Activated T-cell treated with anti-CD3 and anti-CD28 coated beads, Interleukin-2, amount 50 U/mL, for 24 hours (primary cell): ENCODE measurements around the gene RGS7.
"Not testable (repeated sequence)": the region's sequence is repeated elsewhere in the genome, so short reads cannot be mapped to it uniquely, and the experiment has no call there.

Experiments
- DNase-seq: peaks from one replicate; pipeline ENCODE4 v3.0.0-alpha.2; 2020
- H3K27ac Mint-ChIP-seq: 2 replicates; pipeline ENCODE4 v1.8.0; 2020; ENCODE audit warnings: mild to moderate bottlenecking, mixed read lengths
- H3K27me3 Mint-ChIP-seq: 2 replicates; pipeline ENCODE4 v1.8.0; 2020; ENCODE audit warnings: mixed read lengths
- H3K36me3 Mint-ChIP-seq: 2 replicates; pipeline ENCODE4 v1.8.0; 2020; ENCODE audit warnings: low read depth, mixed read lengths
- H3K4me1 Mint-ChIP-seq: 2 replicates; pipeline ENCODE4 v1.8.0; 2020; ENCODE audit warnings: low read depth, mixed read lengths
- H3K4me3 Mint-ChIP-seq: 2 replicates; pipeline ENCODE4 v1.8.0; 2020; ENCODE audit warnings: mild to moderate bottlenecking, moderate library complexity, mixed read lengths
- H3K9me3 Mint-ChIP-seq: 2 replicates; pipeline ENCODE4 v1.8.0; 2020; ENCODE audit warnings: mixed read lengths

Gene RGS7

GRCh38 chr1:241096982-241097381 is 260.0 kb downstream of the RGS7 start:
- H3K27me3 Mint-ChIP-seq = no peaks in the 10 kb centered on the region
- no peak overlapping the region for H3K4me3 Mint-ChIP-seq
- no peak for DNase-seq
- no peaks in the 10 kb centered on the region for H3K36me3 Mint-ChIP-seq
- no peak overlapping the region for H3K27ac Mint-ChIP-seq
- no peaks in the 10 kb centered on the region for H3K4me1 Mint-ChIP-seq
- H3K9me3 Mint-ChIP-seq = no peaks in the 10 kb centered on the region

- Mint-ChIP-seq H3K36me3 (no peaks in the 10 kb centered on the region), H3K27ac (no peak overlapping the region), H3K27me3 (no peaks in the 10 kb centered on the region), H3K4me1 (no peaks in the 10 kb centered on the region), H3K9me3 (no peaks in the 10 kb centered on the region), H3K4me3 (no peak overlapping the region)
- DNase-seq = no peak
Observed at GRCh38 chr1:241095847-241096246, 261.2 kb downstream of the RGS7 start.

- Mint-ChIP-seq H3K36me3 (no peaks in the 10 kb centered on the region), H3K4me3 (no peak overlapping the region), H3K27ac (no peak overlapping the region), H3K27me3 (no peaks in the 10 kb centered on the region), H3K9me3 (peaks cover 3% of the 10 kb centered on the region), H3K4me1 (no peaks in the 10 kb centered on the region)
- no peak for DNase-seq
Observed at GRCh38 chr1:241090798-241091197, 266.2 kb downstream of the RGS7 start.

- H3K4me1 Mint-ChIP-seq, H3K9me3 Mint-ChIP-seq, H3K27me3 Mint-ChIP-seq, H3K27ac Mint-ChIP-seq, H3K36me3 Mint-ChIP-seq, H3K4me3 Mint-ChIP-seq, DNase-seq: not testable (repeated sequence)
Observed at GRCh38 chr1:241089066-241089465, 267.9 kb downstream of the RGS7 start.

GRCh38 chr1:241088075-241088474 is 268.9 kb downstream of the RGS7 start:
- H3K36me3 Mint-ChIP-seq, H3K9me3 Mint-ChIP-seq, H3K4me1 Mint-ChIP-seq, DNase-seq, H3K27ac Mint-ChIP-seq, H3K27me3 Mint-ChIP-seq, H3K4me3 Mint-ChIP-seq: not testable (repeated sequence)

GRCh38 chr1:241086686-241087085 is 270.3 kb downstream of the RGS7 start:
- Mint-ChIP-seq H3K27ac (no peak overlapping the region), H3K27me3 (no peaks in the 10 kb centered on the region), H3K4me3 (no peak overlapping the region), H3K9me3 (peaks cover 3% of the 10 kb centered on the region), H3K36me3 (no peaks in the 10 kb centered on the region), H3K4me1 (no peaks in the 10 kb centered on the region)
- DNase-seq = no peak

GRCh38 chr1:241083285-241083684 is 273.7 kb downstream of the RGS7 start:
- no peaks in the 10 kb centered on the region for H3K9me3 Mint-ChIP-seq
- H3K27ac Mint-ChIP-seq = no peak overlapping the region
- H3K4me1 Mint-ChIP-seq = no peaks in the 10 kb centered on the region
- no peaks in the 10 kb centered on the region for H3K27me3 Mint-ChIP-seq
- no peak for DNase-seq
- H3K4me3 Mint-ChIP-seq = no peak overlapping the region
- no peaks in the 10 kb centered on the region for H3K36me3 Mint-ChIP-seq

GRCh38 chr1:241081473-241081872 is 275.5 kb downstream of the RGS7 start:
- H3K27ac Mint-ChIP-seq = no peak overlapping the region
- H3K36me3 Mint-ChIP-seq = no peaks in the 10 kb centered on the region
- no peaks in the 10 kb centered on the region for H3K9me3 Mint-ChIP-seq
- no peak for DNase-seq
- H3K4me1 Mint-ChIP-seq = no peaks in the 10 kb centered on the region
- no peak overlapping the region for H3K4me3 Mint-ChIP-seq
- H3K27me3 Mint-ChIP-seq = no peaks in the 10 kb centered on the region

- no peak for DNase-seq
- no peaks in the 10 kb centered on the region for H3K36me3 Mint-ChIP-seq
- no peak overlapping the region for H3K4me3 Mint-ChIP-seq
- no peaks in the 10 kb centered on the region for H3K9me3 Mint-ChIP-seq
- H3K27me3 Mint-ChIP-seq = no peaks in the 10 kb centered on the region
- H3K27ac Mint-ChIP-seq = no peak overlapping the region
- no peaks in the 10 kb centered on the region for H3K4me1 Mint-ChIP-seq
Observed at GRCh38 chr1:241079459-241079858, 277.5 kb downstream of the RGS7 start.

GRCh38 chr1:241079047-241079446 is 278.0 kb downstream of the RGS7 start:
- no peaks in the 10 kb centered on the region for H3K27me3 Mint-ChIP-seq
- no peaks in the 10 kb centered on the region for H3K4me1 Mint-ChIP-seq
- no peaks in the 10 kb centered on the region for H3K9me3 Mint-ChIP-seq
- no peak overlapping the region for H3K4me3 Mint-ChIP-seq
- no peak overlapping the region for H3K27ac Mint-ChIP-seq
- H3K36me3 Mint-ChIP-seq = no peaks in the 10 kb centered on the region
- no peak for DNase-seq

GRCh38 chr1:241077386-241078147 is 279.4 kb downstream of the RGS7 start:
- Mint-ChIP-seq H3K27ac (no peak overlapping the region), H3K9me3 (peaks cover 2% of the 10 kb centered on the region), H3K4me1 (no peaks in the 10 kb centered on the region), H3K36me3 (no peaks in the 10 kb centered on the region), H3K4me3 (no peak overlapping the region), H3K27me3 (no peaks in the 10 kb centered on the region)
- no peak for DNase-seq

GRCh38 chr1:241074507-241074906 is 282.5 kb downstream of the RGS7 start:
- Mint-ChIP-seq H3K4me3 (no peak overlapping the region), H3K4me1 (no peaks in the 10 kb centered on the region), H3K9me3 (peaks cover 2% of the 10 kb centered on the region), H3K27me3 (no peaks in the 10 kb centered on the region), H3K27ac (no peak overlapping the region), H3K36me3 (no peaks in the 10 kb centered on the region)
- DNase-seq = no peak

- no peak for DNase-seq
- H3K36me3 Mint-ChIP-seq = no peaks in the 10 kb centered on the region
- H3K4me3 Mint-ChIP-seq = no peak overlapping the region
- no peak overlapping the region for H3K27ac Mint-ChIP-seq
- H3K27me3 Mint-ChIP-seq = no peaks in the 10 kb centered on the region
- peaks cover 5% of the 10 kb centered on the region for H3K9me3 Mint-ChIP-seq
- H3K4me1 Mint-ChIP-seq = no peaks in the 10 kb centered on the region
Observed at GRCh38 chr1:241068359-241068758, 288.6 kb downstream of the RGS7 start.

GRCh38 chr1:241063276-241063675 is 293.7 kb downstream of the RGS7 start:
- H3K4me1 Mint-ChIP-seq = no peaks in the 10 kb centered on the region
- H3K27ac Mint-ChIP-seq = no peak overlapping the region
- no peaks in the 10 kb centered on the region for H3K27me3 Mint-ChIP-seq
- DNase-seq = no peak
- peaks cover 3% of the 10 kb centered on the region for H3K9me3 Mint-ChIP-seq
- H3K36me3 Mint-ChIP-seq = no peaks in the 10 kb centered on the region
- H3K4me3 Mint-ChIP-seq = no peak overlapping the region

GRCh38 chr1:241061062-241061461 is 295.9 kb downstream of the RGS7 start:
- no peaks in the 10 kb centered on the region for H3K4me1 Mint-ChIP-seq
- no peaks in the 10 kb centered on the region for H3K27me3 Mint-ChIP-seq
- DNase-seq = no peak
- no peak overlapping the region for H3K27ac Mint-ChIP-seq
- H3K36me3 Mint-ChIP-seq = no peaks in the 10 kb centered on the region
- peaks cover 3% of the 10 kb centered on the region for H3K9me3 Mint-ChIP-seq
- H3K4me3 Mint-ChIP-seq = no peak overlapping the region

GRCh38 chr1:241048622-241049021 is 308.4 kb downstream of the RGS7 start:
- no peaks in the 10 kb centered on the region for H3K27me3 Mint-ChIP-seq
- H3K4me3 Mint-ChIP-seq = no peak overlapping the region
- no peak for DNase-seq
- H3K27ac Mint-ChIP-seq = no peak overlapping the region
- no peaks in the 10 kb centered on the region for H3K36me3 Mint-ChIP-seq
- peaks cover 9% of the 10 kb centered on the region for H3K9me3 Mint-ChIP-seq
- no peaks in the 10 kb centered on the region for H3K4me1 Mint-ChIP-seq
